ENCODE results near the gene TBRG1. TPM values are rescaled to one million over a fixed set of nuclear protein-coding genes. Genes with fewer than 3 reads are reported as not detected.

Gene TBRG1
- total RNA-seq, 6 experiments from 2014 or later = 18.8 to 25.9 (median 24.1) TPM

GRCh38 chr11:124676386-124676785, 53.7 kb downstream of the TBRG1 start:
- Mint-ChIP-seq H3K27ac (peak overlapping the region; percentile 51), H3K4me3 (peak overlapping the region; percentile 19; the same call in 1 of the 2 replicates), H3K27me3 (ENCODE audit: insufficient read depth) (peaks cover 4% of the 10 kb centered on the region; the same call in 1 of the 2 replicates), H3K4me1 (ENCODE audit: low read depth) (peaks cover 39% of the 10 kb centered on the region), H3K9me3 (no peaks in the 10 kb centered on the region), H3K36me3 (ENCODE audit: low read depth) (no peaks in the 10 kb centered on the region; the same call in 1 of the 2 replicates)
- peak; percentile 38 for DNase-seq
- TF ChIP-seq CTCF (IDR thresholded peaks at IDR 0.05) = no peak

DNA sequence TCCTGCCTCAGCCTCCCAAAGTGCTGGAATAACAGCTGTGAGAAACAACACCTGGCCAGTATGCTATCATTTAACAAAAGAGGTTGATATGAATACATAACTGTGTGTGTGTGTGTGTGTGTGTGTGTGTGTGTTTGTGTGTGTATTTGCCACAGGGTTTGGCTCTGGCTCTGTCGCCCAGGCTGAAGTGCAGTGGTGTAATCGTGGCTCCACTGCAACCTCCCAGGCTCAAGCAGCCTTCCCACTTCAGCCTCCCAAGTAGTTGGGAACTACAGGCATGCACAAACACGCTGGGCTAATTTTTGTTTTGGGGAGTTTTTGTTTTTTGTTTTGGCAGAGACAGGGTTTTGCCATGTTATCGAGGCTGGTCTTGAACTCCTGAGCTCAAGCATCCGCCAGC, 55.8 kb downstream of the TBRG1 start:
- Mint-ChIP-seq H3K9me3 (peaks cover 14% of the 10 kb centered on the region; the same call in 1 of the 2 replicates), H3K4me1 (ENCODE audit: low read depth) (peaks cover 28% of the 10 kb centered on the region), H3K36me3 (ENCODE audit: low read depth) (peaks cover 15% of the 10 kb centered on the region), H3K27me3 (ENCODE audit: insufficient read depth) (peaks cover 4% of the 10 kb centered on the region), H3K4me3 (no peak overlapping the region), H3K27ac (no peak overlapping the region)
- TF ChIP-seq CTCF (IDR thresholded peaks at IDR 0.05) = no peak
- no peak for DNase-seq

GRCh38 chr11:124681421-124681820, 58.8 kb downstream of the TBRG1 start:
- Mint-ChIP-seq H3K4me1 (ENCODE audit: low read depth) (peaks cover 7% of the 10 kb centered on the region), H3K9me3 (peaks cover 14% of the 10 kb centered on the region; the same call in 1 of the 2 replicates), H3K27me3 (ENCODE audit: insufficient read depth) (no peaks in the 10 kb centered on the region; the same call in 1 of the 2 replicates), H3K4me3 (no peak overlapping the region), H3K27ac (no peak overlapping the region), H3K36me3 (ENCODE audit: low read depth) (peaks cover 15% of the 10 kb centered on the region)
- DNase-seq = no peak
- TF ChIP-seq CTCF (IDR thresholded peaks at IDR 0.05) = no peak

DNA sequence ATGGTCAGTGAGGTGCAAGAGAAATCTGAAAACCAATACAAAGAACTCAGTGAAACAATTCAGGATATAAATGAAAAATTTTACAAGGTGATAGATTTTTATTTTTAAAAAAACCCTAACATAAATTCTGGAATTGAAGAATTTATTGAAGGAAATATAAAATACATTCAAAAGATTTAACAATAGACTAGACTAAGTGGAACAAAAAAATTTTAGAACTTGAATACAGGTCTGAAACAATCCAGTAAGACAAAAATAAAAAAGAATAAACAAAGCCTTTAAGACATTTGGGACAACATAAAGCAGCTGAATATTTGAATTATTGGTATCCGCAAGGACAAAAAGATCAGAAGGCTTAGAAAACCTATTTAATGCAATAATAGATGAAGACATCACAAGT, 59.8 kb downstream of the TBRG1 start:
- no peaks in the 10 kb centered on the region; the same call in 1 of the 2 replicates for H3K27me3 Mint-ChIP-seq (ENCODE audit: insufficient read depth)

More for the DNA sequence above, 59.8 kb downstream of the TBRG1 start:
- Mint-ChIP-seq H3K36me3 (ENCODE audit: low read depth) (peaks cover 15% of the 10 kb centered on the region), H3K4me1 (ENCODE audit: low read depth) (no peaks in the 10 kb centered on the region), H3K4me3 (no peak overlapping the region), H3K27ac (no peak overlapping the region), H3K9me3 (peaks cover 14% of the 10 kb centered on the region; the same call in 1 of the 2 replicates)
- no peak for DNase-seq
- no peak for TF ChIP-seq CTCF (IDR thresholded peaks at IDR 0.05)

Other genes starting within 250 kb of the TBRG1 start
- gene OR8B2, start 238.4 kb upstream of the TBRG1 start, total RNA-seq (2021; fragmentation: NEBNext Ultra II Directional; extraction: Animal tissue kit (Norgen Biotek cat#: 25700)) = not detected
- not detected for gene OR8B3, start 223.8 kb upstream of the TBRG1 start, total RNA-seq (2021; fragmentation: NEBNext Ultra II Directional; extraction: Animal tissue kit (Norgen Biotek cat#: 25700))
- not detected for gene OR8B4, start 198.0 kb upstream of the TBRG1 start, total RNA-seq (2021; fragmentation: NEBNext Ultra II Directional; extraction: Animal tissue kit (Norgen Biotek cat#: 25700))
- not detected for gene OR8B8, start 177.2 kb upstream of the TBRG1 start, total RNA-seq (2021; fragmentation: NEBNext Ultra II Directional; extraction: Animal tissue kit (Norgen Biotek cat#: 25700))
- gene OR8B12, start 79.2 kb upstream of the TBRG1 start, total RNA-seq (2021; fragmentation: NEBNext Ultra II Directional; extraction: Animal tissue kit (Norgen Biotek cat#: 25700)) = not detected
- not detected for gene OR8A1, start 52.9 kb upstream of the TBRG1 start, total RNA-seq (2021; fragmentation: NEBNext Ultra II Directional; extraction: Animal tissue kit (Norgen Biotek cat#: 25700))
- not detected for gene PANX3, start 11.4 kb upstream of the TBRG1 start, total RNA-seq (2021; fragmentation: NEBNext Ultra II Directional; extraction: Animal tissue kit (Norgen Biotek cat#: 25700))
- 10 to 100 TPM in 5 of 6 experiments, 1 to 10 TPM in 1; 9.2 to 14.4 (median 11.3) TPM for gene SIAE, start 50.9 kb downstream of the TBRG1 start, total RNA-seq (2021; fragmentation: NEBNext Ultra II Directional; extraction: Animal tissue kit (Norgen Biotek cat#: 25700))
- gene SPA17, start 51.0 kb downstream of the TBRG1 start, total RNA-seq (2021; fragmentation: NEBNext Ultra II Directional; extraction: Animal tissue kit (Norgen Biotek cat#: 25700)) = 10 to 100 TPM in 1 of 6 experiments, 1 to 10 TPM in 5; 5.0 to 10.2 (median 9.1) TPM
- 1 to 10 TPM; 3.8 to 6.5 (median 5.4) TPM for gene NRGN, start 117.1 kb downstream of the TBRG1 start, total RNA-seq (2021; fragmentation: NEBNext Ultra II Directional; extraction: Animal tissue kit (Norgen Biotek cat#: 25700))
- under 1 TPM in 1 of 6 experiments, not detected in 5; 0.14 TPM for gene VSIG2, start 129.4 kb downstream of the TBRG1 start, total RNA-seq (2021; fragmentation: NEBNext Ultra II Directional; extraction: Animal tissue kit (Norgen Biotek cat#: 25700))
- gene ESAM, start 139.4 kb downstream of the TBRG1 start, total RNA-seq (2021; fragmentation: NEBNext Ultra II Directional; extraction: Animal tissue kit (Norgen Biotek cat#: 25700)) = under 1 TPM in 3 of 6 experiments, not detected in 3; 0.11 to 0.14 (median 0.12) TPM
- gene MSANTD2, start 177.5 kb downstream of the TBRG1 start, total RNA-seq (2021; fragmentation: NEBNext Ultra II Directional; extraction: Animal tissue kit (Norgen Biotek cat#: 25700)) = 1 to 10 TPM; 4.4 to 7.1 (median 5.8) TPM
- gene ROBO3, start 242.6 kb downstream of the TBRG1 start, total RNA-seq (2021; fragmentation: NEBNext Ultra II Directional; extraction: Animal tissue kit (Norgen Biotek cat#: 25700)) = 1 to 10 TPM; 1.9 to 3.3 (median 2.6) TPM